Fibroblast of the aortic adventitia (primary cell): ENCODE measurements around the gene SKIL. TPM values are rescaled to one million over a fixed set of nuclear protein-coding genes. Genes with fewer than 3 reads are reported as not detected.

Source experiments
- DNase-seq: peaks from one replicate; pipeline ENCODE4 v3.0.0-alpha.2; 2010; ENCODE audit warnings: low read depth
- H3K4me3 ChIP-seq: 2 replicates; pipeline ENCODE4 v1.5.1; 2011; ENCODE audit warnings: low read depth, mild to moderate bottlenecking, control low read depth, low read length, moderate library complexity
- total RNA-seq: library from RNA; depleted of rRNA; stranded (reverse); fragments of >200 nt; gene quantifications from 2 replicates; pipeline ENCODE4 v1.2.3, GENCODE V29; 2012; ENCODE audit warnings: low replicate concordance
- TF ChIP-seq, protein P1 (sequence below): IDR thresholded peaks from 2 replicates; pipeline ENCODE4 v1.5.1; 2011; ENCODE audit warnings: mild to moderate bottlenecking, low read length, control low read depth, inconsistent platforms; ENCODE audit not compliant: insufficient read depth

Gene SKIL
- total RNA-seq, 1 donor: 60.7 TPM

DNA sequence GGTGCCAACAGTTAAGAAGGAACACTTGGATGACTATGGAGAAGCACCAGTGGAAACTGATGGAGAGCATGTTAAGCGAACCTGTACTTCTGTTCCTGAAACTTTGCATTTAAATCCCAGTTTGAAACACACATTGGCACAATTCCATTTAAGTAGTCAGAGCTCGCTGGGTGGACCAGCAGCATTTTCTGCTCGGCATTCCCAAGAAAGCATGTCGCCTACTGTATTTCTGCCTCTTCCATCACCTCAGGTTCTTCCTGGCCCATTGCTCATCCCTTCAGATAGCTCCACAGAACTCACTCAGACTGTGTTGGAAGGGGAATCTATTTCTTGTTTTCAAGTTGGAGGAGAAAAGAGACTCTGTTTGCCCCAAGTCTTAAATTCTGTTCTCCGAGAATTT is 3.0 kb downstream of the SKIL start:
- peak overlapping the region; percentile 91 for H3K4me3 ChIP-seq
- TF ChIP-seq, protein P1, sequence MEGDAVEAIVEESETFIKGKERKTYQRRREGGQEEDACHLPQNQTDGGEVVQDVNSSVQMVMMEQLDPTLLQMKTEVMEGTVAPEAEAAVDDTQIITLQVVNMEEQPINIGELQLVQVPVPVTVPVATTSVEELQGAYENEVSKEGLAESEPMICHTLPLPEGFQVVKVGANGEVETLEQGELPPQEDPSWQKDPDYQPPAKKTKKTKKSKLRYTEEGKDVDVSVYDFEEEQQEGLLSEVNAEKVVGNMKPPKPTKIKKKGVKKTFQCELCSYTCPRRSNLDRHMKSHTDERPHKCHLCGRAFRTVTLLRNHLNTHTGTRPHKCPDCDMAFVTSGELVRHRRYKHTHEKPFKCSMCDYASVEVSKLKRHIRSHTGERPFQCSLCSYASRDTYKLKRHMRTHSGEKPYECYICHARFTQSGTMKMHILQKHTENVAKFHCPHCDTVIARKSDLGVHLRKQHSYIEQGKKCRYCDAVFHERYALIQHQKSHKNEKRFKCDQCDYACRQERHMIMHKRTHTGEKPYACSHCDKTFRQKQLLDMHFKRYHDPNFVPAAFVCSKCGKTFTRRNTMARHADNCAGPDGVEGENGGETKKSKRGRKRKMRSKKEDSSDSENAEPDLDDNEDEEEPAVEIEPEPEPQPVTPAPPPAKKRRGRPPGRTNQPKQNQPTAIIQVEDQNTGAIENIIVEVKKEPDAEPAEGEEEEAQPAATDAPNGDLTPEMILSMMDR: no peak
- DNase-seq: peak; percentile 49

DNA sequence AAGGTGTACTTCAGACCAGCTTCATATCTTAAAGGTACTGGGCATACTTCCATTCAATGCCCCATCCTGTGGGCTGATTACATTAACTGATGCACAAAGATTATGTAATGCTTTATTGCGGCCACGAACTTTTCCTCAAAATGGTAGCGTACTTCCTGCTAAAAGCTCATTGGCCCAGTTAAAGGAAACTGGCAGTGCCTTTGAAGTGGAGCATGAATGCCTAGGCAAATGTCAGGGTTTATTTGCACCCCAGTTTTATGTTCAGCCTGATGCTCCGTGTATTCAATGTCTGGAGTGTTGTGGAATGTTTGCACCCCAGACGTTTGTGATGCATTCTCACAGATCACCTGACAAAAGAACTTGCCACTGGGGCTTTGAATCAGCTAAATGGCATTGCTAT is 3.4 kb downstream of the SKIL start:
- no peak for DNase-seq
- H3K4me3 ChIP-seq: peak overlapping the region; percentile 91
- TF ChIP-seq, protein P1: no peak

DNA sequence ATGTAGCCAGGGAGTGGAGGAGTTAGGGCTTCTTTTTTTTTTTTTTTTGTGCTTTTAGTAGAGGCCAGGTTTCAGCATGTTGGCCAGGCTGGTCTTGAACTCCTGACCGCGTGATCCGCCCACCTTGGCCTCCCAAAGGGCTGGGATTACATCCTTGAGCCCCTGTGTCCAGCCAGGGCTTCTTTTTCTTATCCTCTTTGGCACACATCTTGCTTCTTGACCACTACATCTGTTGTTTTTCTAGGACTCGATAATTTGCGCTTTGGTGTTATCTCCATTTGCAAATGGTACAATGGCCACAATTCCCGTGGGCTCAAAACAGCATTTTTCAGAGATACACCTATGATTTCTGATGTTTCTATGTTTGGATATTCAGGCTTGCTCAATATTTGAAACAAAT is 4.2 kb downstream of the SKIL start:
- TF ChIP-seq, protein P1: no peak
- DNase-seq: no peak
- H3K4me3 ChIP-seq: peak overlapping the region; percentile 52

DNA sequence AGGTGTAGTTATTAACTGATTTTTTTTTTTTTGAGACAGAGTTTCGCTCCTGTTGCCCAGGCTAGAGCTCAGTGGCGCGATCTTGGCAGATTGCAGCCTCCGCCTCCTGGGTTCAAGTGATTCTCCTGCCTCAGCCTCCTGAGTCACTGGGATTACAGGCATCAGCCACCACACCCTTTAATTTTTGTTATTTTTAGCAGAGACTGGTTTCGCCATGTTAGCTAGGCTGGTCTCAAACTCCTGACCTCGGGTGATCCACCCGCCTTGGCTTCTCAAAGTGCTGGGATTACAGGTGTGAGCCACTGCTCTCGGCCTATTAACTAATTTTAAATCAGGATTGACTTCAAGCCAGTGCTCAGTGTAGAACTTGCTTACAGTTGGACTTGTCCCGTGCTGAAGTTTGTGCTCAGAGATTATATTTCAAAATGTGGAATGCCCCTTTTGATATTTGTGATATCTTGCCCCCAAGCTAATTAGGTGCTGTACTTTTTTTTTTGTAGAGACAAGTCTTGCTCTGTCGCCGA is 6.0 kb downstream of the SKIL start:
- no peak overlapping the region for H3K4me3 ChIP-seq
- no peak for DNase-seq
- TF ChIP-seq, protein P1: no peak

DNA sequence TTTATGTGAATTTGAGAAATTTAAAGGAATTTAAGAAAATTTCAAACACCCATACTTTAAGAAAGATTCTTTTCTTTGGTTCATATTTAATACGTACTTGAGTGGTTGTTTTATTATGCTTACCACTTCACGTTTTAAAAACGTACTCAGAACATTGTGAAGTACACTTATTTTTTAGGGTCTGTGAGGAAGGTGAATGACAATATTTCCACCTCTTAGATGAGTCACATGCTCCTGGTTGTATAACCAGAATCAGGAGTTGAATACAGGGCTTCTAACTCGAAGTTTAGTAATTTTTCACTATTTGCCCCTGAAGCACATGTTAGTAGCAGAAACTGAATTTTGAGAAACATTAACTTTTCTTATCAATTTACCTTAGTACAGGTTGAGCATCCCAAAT is 7.5 kb downstream of the SKIL start:
- H3K4me3 ChIP-seq: no peak overlapping the region
- no peak for DNase-seq
- TF ChIP-seq, protein P1: no peak

DNA sequence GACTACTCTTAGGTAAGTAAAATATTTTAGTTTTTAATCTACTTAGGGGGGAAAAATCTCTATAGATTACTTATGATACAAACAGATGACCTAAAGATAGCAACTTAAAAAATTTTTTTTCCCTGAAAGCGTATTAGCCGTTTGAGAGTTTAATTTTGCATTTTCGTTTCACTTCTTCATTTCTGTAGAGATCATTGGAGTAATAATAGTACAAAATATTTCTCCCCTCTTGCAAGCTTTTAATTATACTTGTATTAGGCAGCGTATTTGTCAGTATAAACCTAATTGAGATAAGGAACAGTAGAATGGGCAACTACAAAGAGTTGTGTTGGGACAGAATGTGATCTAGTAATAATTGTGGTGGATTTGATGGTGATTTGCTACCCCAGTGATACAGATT is 10.3 kb downstream of the SKIL start:
- TF ChIP-seq, protein P1: no peak
- no peak for DNase-seq
- H3K4me3 ChIP-seq: no peak overlapping the region

DNA sequence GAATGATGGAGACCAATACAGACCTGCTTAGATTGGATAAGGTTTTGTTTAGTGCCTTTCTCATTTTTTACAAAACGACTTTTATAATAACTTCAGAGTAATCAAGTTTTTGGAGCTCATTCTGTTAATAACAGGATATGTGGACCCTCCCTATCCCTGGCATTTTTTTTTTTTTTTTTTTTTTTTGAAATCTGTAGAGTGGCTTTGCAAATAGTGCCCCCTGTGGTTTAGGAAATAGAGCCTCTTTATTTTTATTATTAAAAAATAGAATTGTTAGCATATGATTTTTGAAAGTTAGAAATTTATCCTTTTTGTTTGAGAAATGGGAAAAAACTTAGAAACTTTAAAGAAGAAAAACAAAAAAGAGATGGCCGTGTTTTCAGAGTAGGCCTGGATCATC is 11.4 kb downstream of the SKIL start:
- TF ChIP-seq, protein P1: peak; percentile 49
- no peak for DNase-seq
- no peak overlapping the region for H3K4me3 ChIP-seq
